OCI-LY1 (cell line): ENCODE data around the gene FBXO15.

ENCODE experiments used
- H2AFZ ChIP-seq: fragments of 200-600 bp; sonication (generic), shearing (Covaris generic); 2 replicates; pipeline ENCODE4 v1.6.0; 2014; ENCODE audit warnings: antibody characterized with exemption, mild to moderate bottlenecking, low read length
- H3F3A ChIP-seq: fragments of 200-600 bp; sonication (generic), shearing (Covaris generic); 2 replicates; pipeline ENCODE4 v1.6.0; 2014; ENCODE audit warnings: mild to moderate bottlenecking, antibody characterized with exemption, low read length, moderate library complexity; ENCODE audit not compliant: insufficient read depth
- H3K27ac ChIP-seq: fragments of 200-600 bp; sonication (generic); 2 replicates; pipeline ENCODE4 v1.5.1; 2014; ENCODE audit warnings: low read length, mixed run types, mild to moderate bottlenecking, low read depth; ENCODE audit not compliant: poor library complexity, severe bottlenecking
- H3K27me3 ChIP-seq: fragments of 200-600 bp; sonication (generic); 2 replicates; pipeline ENCODE4 v1.6.0; 2014; ENCODE audit warnings: antibody characterized with exemption, mild to moderate bottlenecking, low read length, moderate library complexity; ENCODE audit not compliant: insufficient read depth
- H3K36me3 ChIP-seq: fragments of 200-600 bp; sonication (generic); 2 replicates; pipeline ENCODE4 v1.6.1; 2014; ENCODE audit warnings: mild to moderate bottlenecking, antibody characterized with exemption, low read length, moderate library complexity, mixed read lengths; ENCODE audit not compliant: insufficient read depth
- H3K4me1 ChIP-seq: fragments of 200-600 bp; sonication (generic); 2 replicates; pipeline ENCODE4 v1.5.1; 2014; ENCODE audit warnings: mild to moderate bottlenecking, low read length, moderate library complexity; ENCODE audit not compliant: insufficient read depth, severe bottlenecking
- H3K4me2 ChIP-seq: fragments of 200-600 bp; sonication (generic), shearing (Covaris generic); 2 replicates; pipeline ENCODE4 v1.6.1; 2014; ENCODE audit warnings: low read length
- H3K4me3 ChIP-seq: fragments of 200-600 bp; sonication (generic); 2 replicates; pipeline ENCODE4 v1.5.1; 2014; ENCODE audit warnings: low read length, low read depth, mild to moderate bottlenecking, mixed read lengths; ENCODE audit not compliant: poor library complexity, severe bottlenecking
- H3K79me2 ChIP-seq: fragments of 200-600 bp; shearing (Covaris generic); 2 replicates; pipeline ENCODE4 v1.6.1; 2016; ENCODE audit warnings: mixed run types, low read length, mixed read lengths; ENCODE audit not compliant: insufficient read depth
- H3K9ac ChIP-seq: fragments of 200-600 bp; sonication (generic), shearing (Covaris generic); 2 replicates; pipeline ENCODE4 v1.6.1; 2014; ENCODE audit warnings: mild to moderate bottlenecking, low read length, mixed read lengths
- H3K9me2 ChIP-seq: fragments of 200-600 bp; sonication (generic), shearing (Covaris generic); 2 replicates; pipeline ENCODE4 v1.6.1; 2014; ENCODE audit warnings: low read depth, mild to moderate bottlenecking, low read length, mixed read lengths
- H3K9me3 ChIP-seq: fragments of 200-600 bp; shearing (Covaris generic); 2 replicates; pipeline ENCODE4 v1.6.1; 2014; ENCODE audit warnings: low read length, mixed read lengths
- H4K20me1 ChIP-seq: fragments of 200-600 bp; sonication (generic), shearing (Covaris generic); 2 replicates; pipeline ENCODE4 v1.6.0; 2016; ENCODE audit warnings: mild to moderate bottlenecking, low read length; ENCODE audit not compliant: insufficient read depth
- CTCF ChIP-seq: fragments of 200-600 bp; sonication (generic), shearing (Covaris generic); IDR thresholded peaks from 2 replicates; pipeline ENCODE4 v1.5.1; 2017; ENCODE audit warnings: mild to moderate bottlenecking, antibody characterized with exemption, low read length, moderate library complexity, mixed read lengths
- EZH2 ChIP-seq: fragments of 200-600 bp; sonication (generic), shearing (Covaris generic); IDR thresholded peaks from 2 replicates; pipeline ENCODE4 v1.8.0; 2017; ENCODE audit warnings: borderline replicate concordance, mixed run types, mild to moderate bottlenecking, antibody characterized with exemption, low read length, moderate library complexity, mixed read lengths

Gene FBXO15

GRCh38 chr18:74149878-74150277 is 2.2 kb upstream of the FBXO15 start:
- H2AFZ ChIP-seq, result no peak overlapping the region
- H3F3A ChIP-seq, result no peaks in the 10 kb centered on the region
- peak overlapping the region; percentile 44 for H3K27ac ChIP-seq
- TF ChIP-seq EZH2 (no peak), CTCF (no peak)
- no peaks in the 10 kb centered on the region for H4K20me1 ChIP-seq
- no peaks in the 10 kb centered on the region for H3K9me3 ChIP-seq
- H3K9me2 ChIP-seq, result no peaks in the 10 kb centered on the region
- H3K4me1 ChIP-seq, result peaks cover 40% of the 10 kb centered on the region
- peak overlapping the region; percentile 79 for H3K4me2 ChIP-seq
- peaks cover 45% of the 10 kb centered on the region; the same call in 1 of the 2 replicates for H3K36me3 ChIP-seq
- peak overlapping the region; percentile 84 for H3K4me3 ChIP-seq
- peak overlapping the region; percentile 89 for H3K9ac ChIP-seq
- H3K27me3 ChIP-seq, result no peaks in the 10 kb centered on the region
- peaks cover 54% of the 10 kb centered on the region for H3K79me2 ChIP-seq

- peak overlapping the region; percentile 79 for H3K4me2 ChIP-seq
- no peaks in the 10 kb centered on the region for H3K9me2 ChIP-seq
- H2AFZ ChIP-seq, result no peak overlapping the region
- peak overlapping the region; percentile 84 for H3K4me3 ChIP-seq
- H3K9me3 ChIP-seq, result no peaks in the 10 kb centered on the region
- peak overlapping the region; percentile 89 for H3K9ac ChIP-seq
- H3K79me2 ChIP-seq, result peaks cover 50% of the 10 kb centered on the region
- H3K27me3 ChIP-seq, result no peaks in the 10 kb centered on the region
- H3K4me1 ChIP-seq, result peaks cover 40% of the 10 kb centered on the region
- H3K36me3 ChIP-seq, result peaks cover 38% of the 10 kb centered on the region; the same call in 1 of the 2 replicates
- H4K20me1 ChIP-seq, result no peaks in the 10 kb centered on the region
- H3K27ac ChIP-seq, result peak overlapping the region; percentile 67
- no peaks in the 10 kb centered on the region for H3F3A ChIP-seq
- no peak for TF ChIP-seq CTCF
- TF ChIP-seq EZH2, result no peak
Measured at GRCh38 chr18:74148543-74149070, 973 bp upstream of the FBXO15 start.

- H3K4me1 ChIP-seq, result peaks cover 40% of the 10 kb centered on the region
- no peak overlapping the region for H3K27ac ChIP-seq
- peaks cover 38% of the 10 kb centered on the region for H3K79me2 ChIP-seq
- no peaks in the 10 kb centered on the region for H3K9me3 ChIP-seq
- peak overlapping the region; percentile 52; the same call in 1 of the 2 replicates for H3K9ac ChIP-seq
- H3K4me2 ChIP-seq, result peak overlapping the region; percentile 98
- no peaks in the 10 kb centered on the region for H3K27me3 ChIP-seq
- no peaks in the 10 kb centered on the region for H3F3A ChIP-seq
- H3K4me3 ChIP-seq, result peak overlapping the region; percentile 84
- H3K9me2 ChIP-seq, result no peaks in the 10 kb centered on the region
- H2AFZ ChIP-seq, result peak overlapping the region; percentile 16; the same call in 1 of the 2 replicates
- TF ChIP-seq EZH2 (no peak), CTCF (no peak)
- no peaks in the 10 kb centered on the region for H4K20me1 ChIP-seq
- H3K36me3 ChIP-seq, result peaks cover 27% of the 10 kb centered on the region; the same call in 1 of the 2 replicates
Measured at GRCh38 chr18:74147491-74147778, 199 bp downstream of the FBXO15 start.
